Measurements from ENCODE around the gene VAMP2. TPM values are rescaled to one million over a fixed set of nuclear protein-coding genes. Genes with fewer than 3 reads are reported as not detected.

The VAMP2 gene
- total and polyA plus RNA-seq, 9 of the 15 experiments (the other 6 are each of a cell fraction or from before 2014, with no cell fraction given): 2.3 to 31.8 (median 6.0) TPM

DNA sequence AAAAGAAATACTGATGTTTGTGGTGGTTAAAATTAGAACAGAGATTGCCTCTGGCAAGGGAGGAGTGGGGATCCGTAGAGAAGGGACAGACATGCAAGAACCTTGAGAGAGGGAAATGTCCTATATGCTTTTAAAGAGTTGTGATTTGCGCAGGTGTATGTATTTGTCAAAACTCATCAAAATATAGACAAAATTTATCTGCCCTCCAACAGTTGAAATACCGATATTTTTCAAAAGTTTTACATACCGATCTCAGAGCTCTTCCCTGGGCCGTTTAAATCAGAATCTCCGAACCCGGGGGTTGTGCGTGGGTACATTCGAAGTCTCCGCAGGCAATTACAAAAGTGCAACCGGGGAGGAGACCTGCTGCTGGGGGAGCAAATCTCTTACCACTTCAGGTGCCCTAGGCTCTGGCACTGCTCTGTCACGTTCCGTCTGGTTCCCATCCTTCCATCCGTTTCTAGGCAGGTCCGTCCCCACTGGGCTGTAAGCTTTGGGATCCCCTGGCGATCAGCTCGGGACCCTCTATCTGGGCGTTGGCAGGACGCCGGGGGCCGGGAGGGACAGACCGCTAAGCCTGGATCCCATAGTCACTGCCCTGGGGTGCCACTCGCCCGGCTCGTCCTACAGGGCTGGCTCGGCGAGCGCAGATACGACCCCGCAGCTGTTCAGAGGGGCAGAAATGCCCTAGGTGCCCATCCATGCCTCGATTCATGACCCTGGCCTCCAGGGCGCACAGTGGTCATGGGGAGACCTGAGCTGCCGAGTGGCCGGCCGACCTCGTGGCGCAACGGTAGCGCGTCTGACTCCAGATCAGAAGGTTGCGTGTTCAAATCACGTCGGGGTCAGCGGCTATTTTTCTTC is 23.1 kb upstream of the VAMP2 start (continued):
- TF ChIP-seq, protein P1, sequence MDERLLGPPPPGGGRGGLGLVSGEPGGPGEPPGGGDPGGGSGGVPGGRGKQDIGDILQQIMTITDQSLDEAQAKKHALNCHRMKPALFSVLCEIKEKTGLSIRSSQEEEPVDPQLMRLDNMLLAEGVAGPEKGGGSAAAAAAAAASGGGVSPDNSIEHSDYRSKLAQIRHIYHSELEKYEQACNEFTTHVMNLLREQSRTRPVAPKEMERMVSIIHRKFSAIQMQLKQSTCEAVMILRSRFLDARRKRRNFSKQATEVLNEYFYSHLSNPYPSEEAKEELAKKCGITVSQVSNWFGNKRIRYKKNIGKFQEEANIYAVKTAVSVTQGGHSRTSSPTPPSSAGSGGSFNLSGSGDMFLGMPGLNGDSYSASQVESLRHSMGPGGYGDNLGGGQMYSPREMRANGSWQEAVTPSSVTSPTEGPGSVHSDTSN (CRISPR knock-in tag; IDR thresholded peaks at IDR 0.05; ENCODE audit: low read depth): no peak
- TF ChIP-seq, protein P1 (tag; conservative IDR thresholded peaks at IDR 0.05; ENCODE audit: low read depth): no peak
- no peak for TF ChIP-seq ATF2 (CRISPR knock-in tag; IDR thresholded peaks at IDR 0.05)
- TF ChIP-seq IRF2 (CRISPR knock-in tag; IDR thresholded peaks at IDR 0.05): no peak
- TF ChIP-seq, protein P2, sequence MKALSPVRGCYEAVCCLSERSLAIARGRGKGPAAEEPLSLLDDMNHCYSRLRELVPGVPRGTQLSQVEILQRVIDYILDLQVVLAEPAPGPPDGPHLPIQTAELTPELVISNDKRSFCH (CRISPR knock-in tag; IDR thresholded peaks at IDR 0.05): no peak
- TF ChIP-seq, protein P2 (tag; IDR thresholded peaks at IDR 0.05): no peak
- TF ChIP-seq, protein P3, sequence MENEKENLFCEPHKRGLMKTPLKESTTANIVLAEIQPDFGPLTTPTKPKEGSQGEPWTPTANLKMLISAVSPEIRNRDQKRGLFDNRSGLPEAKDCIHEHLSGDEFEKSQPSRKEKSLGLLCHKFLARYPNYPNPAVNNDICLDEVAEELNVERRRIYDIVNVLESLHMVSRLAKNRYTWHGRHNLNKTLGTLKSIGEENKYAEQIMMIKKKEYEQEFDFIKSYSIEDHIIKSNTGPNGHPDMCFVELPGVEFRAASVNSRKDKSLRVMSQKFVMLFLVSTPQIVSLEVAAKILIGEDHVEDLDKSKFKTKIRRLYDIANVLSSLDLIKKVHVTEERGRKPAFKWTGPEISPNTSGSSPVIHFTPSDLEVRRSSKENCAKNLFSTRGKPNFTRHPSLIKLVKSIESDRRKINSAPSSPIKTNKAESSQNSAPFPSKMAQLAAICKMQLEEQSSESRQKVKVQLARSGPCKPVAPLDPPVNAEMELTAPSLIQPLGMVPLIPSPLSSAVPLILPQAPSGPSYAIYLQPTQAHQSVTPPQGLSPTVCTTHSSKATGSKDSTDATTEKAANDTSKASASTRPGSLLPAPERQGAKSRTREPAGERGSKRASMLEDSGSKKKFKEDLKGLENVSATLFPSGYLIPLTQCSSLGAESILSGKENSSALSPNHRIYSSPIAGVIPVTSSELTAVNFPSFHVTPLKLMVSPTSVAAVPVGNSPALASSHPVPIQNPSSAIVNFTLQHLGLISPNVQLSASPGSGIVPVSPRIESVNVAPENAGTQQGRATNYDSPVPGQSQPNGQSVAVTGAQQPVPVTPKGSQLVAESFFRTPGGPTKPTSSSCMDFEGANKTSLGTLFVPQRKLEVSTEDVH (IDR thresholded peaks at IDR 0.05; ENCODE audit: low read depth, partially characterized antibody): no peak
- TF ChIP-seq PML (IDR thresholded peaks at IDR 0.05; ENCODE audit: low read length): no peak
- no peak for TF ChIP-seq SMAD3 (CRISPR knock-in tag; conservative IDR thresholded peaks at IDR 0.05)
- TF ChIP-seq ZFP1 (CRISPR knock-in tag; IDR thresholded peaks at IDR 0.05): no peak
- TF ChIP-seq HNRNPH1 (optimal IDR thresholded peaks at IDR 0.05; ENCODE audit: low read depth, low read length): no peak
- TF ChIP-seq ARID2 (IDR thresholded peaks at IDR 0.05): no peak
- no peak for TF ChIP-seq EP400 (IDR thresholded peaks at IDR 0.05)
- TF ChIP-seq, protein P4, sequence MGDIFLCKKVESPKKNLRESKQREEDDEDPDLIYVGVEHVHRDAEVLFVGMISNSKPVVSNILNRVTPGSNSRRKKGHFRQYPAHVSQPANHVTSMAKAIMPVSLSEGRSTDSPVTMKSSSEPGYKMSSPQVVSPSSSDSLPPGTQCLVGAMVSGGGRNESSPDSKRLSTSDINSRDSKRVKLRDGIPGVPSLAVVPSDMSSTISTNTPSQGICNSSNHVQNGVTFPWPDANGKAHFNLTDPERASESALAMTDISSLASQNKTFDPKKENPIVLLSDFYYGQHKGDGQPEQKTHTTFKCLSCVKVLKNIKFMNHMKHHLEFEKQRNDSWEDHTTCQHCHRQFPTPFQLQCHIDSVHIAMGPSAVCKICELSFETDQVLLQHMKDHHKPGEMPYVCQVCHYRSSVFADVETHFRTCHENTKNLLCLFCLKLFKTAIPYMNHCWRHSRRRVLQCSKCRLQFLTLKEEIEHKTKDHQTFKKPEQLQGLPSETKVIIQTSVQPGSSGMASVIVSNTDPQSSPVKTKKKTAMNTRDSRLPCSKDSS (IDR thresholded peaks at IDR 0.05; ENCODE audit: low read depth, partially characterized antibody): no peak
